GM19035 (cell line): ENCODE results near the gene OSGEP.

Experiments used
- ATAC-seq: cut with Tn5 transposase; IDR thresholded peaks from one replicate; pipeline ENCODE4 v1.9.1; 2021; ENCODE audit not compliant: unreplicated experiment

The OSGEP gene

GRCh38 chr14:20454516-20455354, at the start of gene OSGEP, which contains the start of gene APEX1:
TSS of gene OSGEP (minus strand) at chr14:20454812. CDS start at chr14:20454683, 129 bp downstream.
TSS of gene APEX1 (plus strand) at chr14:20455226. CDS start at chr14:20455646, 420 bp downstream.
- ATAC-seq: peak; percentile 81

DNA sequence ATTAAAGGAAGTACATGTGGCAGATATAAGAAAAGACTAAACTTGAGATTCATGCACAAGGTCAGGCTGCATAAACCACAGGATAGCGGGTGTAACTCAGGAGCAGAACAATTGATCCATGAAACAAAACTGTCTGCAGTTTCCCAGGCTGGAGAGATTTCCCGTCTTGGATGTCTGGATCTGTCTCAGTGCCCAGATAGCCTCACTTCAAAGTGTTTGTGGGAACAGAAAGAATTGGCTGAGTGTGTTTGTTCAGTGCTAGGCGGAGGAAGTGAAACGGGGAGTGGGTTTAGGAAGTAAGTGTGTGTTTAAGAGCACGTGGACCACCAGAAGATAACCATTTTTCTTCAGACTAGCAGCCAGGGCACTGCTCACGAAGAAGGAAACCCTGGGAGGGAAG, 49.3 kb upstream of the OSGEP start:
- no peak for ATAC-seq

- ATAC-seq: no peak
These were observed 46.7 kb upstream of the OSGEP start for GRCh38 chr14:20501346-20501745.

DNA sequence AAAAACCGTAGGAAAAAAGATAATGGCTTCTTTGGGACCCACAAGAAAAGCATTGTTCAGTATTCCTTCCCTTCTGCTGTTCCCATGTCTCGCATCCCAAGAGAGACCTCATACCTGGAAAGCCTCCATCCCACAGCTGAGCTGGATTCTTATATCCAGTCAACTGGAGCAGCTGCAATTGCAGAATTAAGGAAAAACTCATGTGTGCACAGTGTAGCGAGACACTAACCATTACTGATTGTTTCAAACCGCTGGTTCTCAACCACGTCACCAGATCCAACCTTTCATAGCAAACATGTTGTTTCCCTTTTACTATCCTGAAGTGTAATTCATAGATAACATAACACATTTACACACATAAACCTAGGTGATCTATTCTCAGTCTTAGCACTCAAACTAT, 45.3 kb upstream of the OSGEP start:
- no peak for ATAC-seq

DNA sequence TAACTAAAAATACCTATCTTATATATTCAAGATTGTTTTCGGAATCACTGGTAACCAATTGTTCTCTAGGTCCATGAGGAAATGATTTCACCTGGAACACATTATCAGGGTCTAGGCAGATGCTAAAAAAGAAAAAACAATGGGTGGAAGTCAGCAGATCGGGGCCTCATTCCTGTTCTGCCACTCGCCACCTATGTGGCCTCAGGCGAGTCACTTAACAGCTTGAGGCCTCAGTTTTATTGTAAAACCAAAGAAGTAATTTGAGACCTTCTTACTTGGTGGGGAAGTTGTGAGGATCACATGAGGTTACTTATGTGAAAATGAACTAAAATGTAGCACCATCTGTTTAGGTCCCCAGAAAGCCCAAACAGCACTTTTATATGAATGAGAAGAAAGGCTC, 44.5 kb upstream of the OSGEP start:
- no peak for ATAC-seq

DNA sequence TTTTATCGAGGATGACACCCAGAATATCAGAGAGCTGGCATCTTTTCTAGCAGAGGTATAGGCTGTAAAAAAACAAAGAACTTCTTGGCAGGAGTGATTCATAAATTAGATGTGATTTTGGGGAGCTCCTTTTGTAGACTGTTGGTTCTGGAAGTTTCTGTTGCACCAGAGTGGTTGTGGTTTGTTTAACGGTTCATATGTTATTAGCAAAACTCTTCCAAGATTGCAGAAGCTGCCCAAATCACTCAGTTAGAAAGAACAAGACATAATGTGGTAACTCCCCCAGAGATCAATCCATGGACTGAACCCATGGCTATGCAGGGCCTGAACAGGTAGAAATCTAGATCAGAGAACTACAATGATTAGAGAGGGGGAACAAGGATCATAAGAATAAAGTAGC, 44.0 kb upstream of the OSGEP start:
- ATAC-seq: no peak

DNA sequence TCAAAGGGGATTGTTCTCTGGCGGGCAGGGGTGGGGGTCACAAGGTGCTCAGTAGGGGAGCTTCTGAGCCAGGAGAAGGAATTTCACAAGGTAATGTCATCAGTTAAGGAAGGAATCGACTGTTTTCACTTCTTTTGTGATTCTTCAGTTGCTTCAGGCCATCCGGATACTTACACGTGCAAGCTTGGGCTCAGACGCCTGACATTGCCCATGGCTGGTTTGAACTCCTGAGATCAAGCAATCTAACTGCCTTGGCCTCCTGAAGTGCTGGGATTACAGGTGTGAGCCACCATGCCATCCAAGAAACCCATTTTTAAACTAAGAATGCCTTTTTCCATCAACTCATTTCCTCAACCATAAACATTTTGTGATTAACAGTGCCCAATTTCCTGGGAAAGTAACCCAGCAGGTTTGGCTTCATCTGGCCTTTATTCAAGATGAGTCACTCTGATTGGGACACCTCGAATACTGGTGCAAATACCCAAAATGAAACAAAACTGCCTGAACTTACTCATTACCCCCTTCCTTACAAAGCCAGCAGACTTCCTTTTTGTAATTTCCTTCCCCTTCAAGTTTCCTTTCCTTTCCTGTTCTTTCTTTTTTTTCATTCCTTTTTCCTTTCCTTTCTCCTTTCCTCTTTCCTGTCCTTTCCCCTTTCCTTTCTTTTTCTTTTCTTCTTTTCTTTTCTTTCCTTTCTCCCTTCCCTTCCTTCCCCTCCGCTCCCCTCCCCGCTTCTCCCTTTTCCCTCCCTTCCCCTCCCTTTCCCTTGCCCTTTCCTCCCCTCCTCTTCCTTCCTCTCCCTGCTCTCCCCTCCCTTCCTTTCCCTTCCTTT, 40.5 kb upstream of the OSGEP start:
- no peak for ATAC-seq

DNA sequence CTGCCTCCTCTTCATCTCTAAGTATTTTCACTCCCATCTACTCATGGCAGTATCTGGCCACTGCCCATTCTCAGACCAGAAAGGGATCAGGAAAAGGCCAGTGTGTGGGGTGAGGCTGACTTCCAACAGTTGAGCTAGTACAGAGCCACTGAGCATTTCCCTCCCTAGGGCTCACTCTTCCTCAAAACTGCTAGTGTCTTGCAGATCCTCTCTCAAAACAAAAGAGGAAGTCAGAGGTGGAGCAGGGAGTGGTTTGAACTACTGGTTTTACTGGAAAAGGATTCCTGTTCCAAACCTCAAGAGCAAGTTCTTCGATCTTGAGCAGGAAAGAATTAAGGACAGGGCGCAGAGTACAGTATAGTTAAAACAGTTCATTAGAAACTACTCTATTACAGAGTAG, 39.0 kb upstream of the OSGEP start:
- ATAC-seq: no peak

DNA sequence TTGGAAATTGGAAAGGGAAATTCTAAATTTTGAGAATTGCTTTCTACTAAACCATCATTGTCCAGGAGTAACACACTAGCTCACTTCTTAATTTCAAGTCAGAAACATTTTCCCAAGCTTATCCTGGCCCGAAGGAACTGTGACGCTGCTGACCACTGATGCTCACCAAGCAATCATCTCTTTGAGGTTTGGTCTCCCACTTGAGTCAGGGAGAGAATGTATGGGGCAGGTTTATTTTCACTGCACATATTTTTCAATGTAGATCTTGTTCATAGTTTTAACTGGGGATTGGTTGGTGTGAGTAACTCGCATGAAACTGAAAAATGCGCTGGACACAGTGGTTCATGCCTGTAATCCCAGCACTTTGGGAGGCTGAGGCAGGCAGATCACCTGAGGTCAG, 37.9 kb upstream of the OSGEP start:
- ATAC-seq: no peak

DNA sequence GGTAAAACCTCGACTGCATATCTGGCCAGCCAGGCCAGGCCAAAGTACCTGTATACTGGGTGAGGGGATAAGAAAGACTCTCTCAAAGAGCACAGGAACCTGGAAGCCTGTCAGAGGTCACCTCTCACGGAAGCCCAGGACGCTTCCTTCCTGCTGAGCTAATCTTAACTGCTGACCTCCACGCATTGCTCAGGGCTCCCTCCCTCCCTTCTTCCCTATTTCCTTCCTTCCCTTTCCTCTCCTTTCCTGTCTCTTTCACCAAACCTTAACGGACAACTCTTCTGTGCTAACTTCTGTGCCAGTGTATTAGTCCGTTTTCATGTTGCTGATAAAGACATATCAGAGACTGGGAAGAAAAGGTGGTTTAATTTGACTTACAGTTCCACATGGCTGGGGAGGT, 36.0 kb upstream of the OSGEP start:
- no peak for ATAC-seq

- ATAC-seq: no peak
These were observed 34.7 kb upstream of the OSGEP start for GRCh38 chr14:20489093-20489994.

GRCh38 chr14:20487396-20487725, 32.7 kb upstream of the OSGEP start:
- no peak for ATAC-seq

- no peak for ATAC-seq
These were observed 32.2 kb upstream of the OSGEP start for GRCh38 chr14:20486684-20487395.

- ATAC-seq: no peak
These were observed 31.3 kb upstream of the OSGEP start for GRCh38 chr14:20485900-20486299.

GRCh38 chr14:20482382-20482781, 27.8 kb upstream of the OSGEP start:
- no peak for ATAC-seq

DNA sequence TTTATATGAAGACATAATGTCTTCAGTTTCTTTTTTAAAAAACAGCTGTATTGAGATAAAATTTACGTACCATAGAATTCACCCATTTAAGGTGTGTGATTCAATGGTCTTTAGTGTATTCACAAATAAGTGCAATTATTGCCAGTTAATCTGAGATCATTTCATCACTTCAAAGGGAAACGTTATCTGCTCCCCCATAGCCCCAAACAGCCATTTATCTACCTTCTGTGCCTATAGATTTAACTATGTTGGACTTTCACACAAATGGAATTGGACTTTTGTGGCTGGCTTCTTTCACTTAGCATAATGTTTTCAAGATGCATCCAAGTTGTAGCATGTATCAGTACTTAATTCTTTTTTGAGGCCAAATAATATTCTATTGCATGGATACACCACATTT, 24.3 kb upstream of the OSGEP start:
- no peak for ATAC-seq

- ATAC-seq: no peak
These were observed 22.7 kb upstream of the OSGEP start for GRCh38 chr14:20477211-20477876.

- no peak for ATAC-seq
These were observed 22.2 kb upstream of the OSGEP start for GRCh38 chr14:20476776-20477175.

DNA sequence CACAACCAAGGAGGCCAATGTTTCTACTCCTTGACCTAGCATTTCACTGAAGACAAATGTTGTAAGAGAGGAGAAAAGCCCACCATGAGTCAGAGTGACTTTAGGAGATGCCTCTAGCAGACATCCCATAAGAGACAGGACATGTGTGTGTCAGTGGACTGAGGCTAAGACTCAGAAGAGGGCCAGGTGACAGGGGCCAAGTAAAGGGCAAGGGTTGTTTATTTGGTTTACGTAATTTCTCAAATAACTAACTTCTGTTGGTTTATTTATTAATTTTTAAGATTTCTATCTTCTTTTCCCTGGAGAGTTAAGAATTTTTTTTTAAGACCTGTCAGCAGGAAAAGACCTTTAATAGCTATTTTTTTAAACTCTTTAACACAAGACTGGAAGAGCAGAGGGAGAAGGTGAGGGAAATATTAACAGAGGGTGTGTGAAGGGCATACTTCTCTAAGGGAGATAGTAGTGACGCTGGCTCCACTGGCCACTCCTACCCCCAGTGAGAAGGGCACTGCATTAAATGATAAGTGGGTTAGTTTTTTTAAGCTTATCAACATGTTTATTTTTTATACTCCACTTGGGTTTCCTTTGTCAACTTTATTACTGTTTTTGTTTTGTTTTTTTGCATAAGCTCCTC, 18.0 kb upstream of the OSGEP start:
- ATAC-seq: no peak

GRCh38 chr14:20470603-20470901, 15.9 kb upstream of the OSGEP start:
- no peak for ATAC-seq
